HepG2 (cell line): ENCODE measurements around the gene FAM53B. TPM values are rescaled to one million over a fixed set of nuclear protein-coding genes. Genes with fewer than 3 reads are reported as not detected.
A peak's percentile ranks its signal among the peaks of the same experiment; 100 is the strongest.

Experiments
- CBX1 ChIP-seq: IDR thresholded peaks from one replicate; pipeline ENCODE4 v1.6.1; 2016; ENCODE audit warnings: antibody characterized with exemption, low read depth
- FOXA1 ChIP-seq, 2 experiments: fragments of 450-650 bp in 1 of 2; sonication (generic) in 1 of 2; formaldehyde crosslinking in 1 of 2; IDR thresholded peaks; 2 replicates each; pipeline versions ENCODE4 v1.4.0 to v1.6.1; 2016 to 2020; ENCODE audit warnings: missing genetic modification reagents in 1 of 2
- KLF12 ChIP-seq: sonication (generic); formaldehyde crosslinking; IDR thresholded peaks from 2 replicates; pipeline ENCODE4 v1.4.0; 2020; ENCODE audit warnings: missing genetic modification reagents, borderline replicate concordance
- KLF15 ChIP-seq: sonication (generic); formaldehyde crosslinking; IDR thresholded peaks from 2 replicates; pipeline ENCODE4 v1.8.1; 2023; ENCODE audit warnings: borderline replicate concordance, mild to moderate bottlenecking, inconsistent platforms, missing genetic modification reagents, mixed read lengths
- MAFF ChIP-seq: IDR thresholded peaks from 2 replicates; pipeline ENCODE4 v1.6.1; 2011; ENCODE audit warnings: low read depth, low read length, improper control_type of control experiment
- MED1 ChIP-seq: sonication (generic); formaldehyde crosslinking; IDR thresholded peaks from 2 replicates; pipeline ENCODE4 v1.4.0; 2020; ENCODE audit warnings: missing genetic modification reagents
- ONECUT2 ChIP-seq: sonication (generic); formaldehyde crosslinking; IDR thresholded peaks from 2 replicates; pipeline ENCODE4 v1.4.0; 2020; ENCODE audit warnings: missing genetic modification reagents
- PAWR ChIP-seq: sonication (generic); formaldehyde crosslinking; IDR thresholded peaks from 2 replicates; pipeline ENCODE4 v1.4.0; 2020; ENCODE audit warnings: missing genetic modification reagents, mild to moderate bottlenecking, borderline replicate concordance
- SP4 ChIP-seq: sonication (generic); formaldehyde crosslinking; IDR thresholded peaks from 2 replicates; pipeline ENCODE4 v1.8.1; 2023; ENCODE audit warnings: mild to moderate bottlenecking, missing genetic modification reagents
- THYN1 ChIP-seq: sonication (generic); formaldehyde crosslinking; IDR thresholded peaks from 2 replicates; pipeline ENCODE4 v1.8.1; 2023; ENCODE audit warnings: low read depth, mild to moderate bottlenecking, moderate library complexity, missing genetic modification reagents, borderline replicate concordance
- XRCC5 ChIP-seq: fragments of 200-400 bp; formaldehyde crosslinking; optimal IDR thresholded peaks from 2 replicates; pipeline ENCODE3; 2017; ENCODE audit warnings: mild to moderate bottlenecking, low read length
- YEATS2 ChIP-seq: sonication (generic); formaldehyde crosslinking; IDR thresholded peaks from 2 replicates; pipeline ENCODE4 v1.4.0; 2020; ENCODE audit warnings: missing genetic modification reagents, borderline replicate concordance
- ZNF329 ChIP-seq: sonication (generic); formaldehyde crosslinking; IDR thresholded peaks from 2 replicates; pipeline ENCODE4 v1.9.0; 2021; ENCODE audit warnings: low read depth, mild to moderate bottlenecking, missing genetic modification reagents
- ZNF549 ChIP-seq: sonication (generic); formaldehyde crosslinking; IDR thresholded peaks from 2 replicates; pipeline ENCODE4 v1.5.0; 2020; ENCODE audit warnings: missing genetic modification reagents
- ZNF709 ChIP-seq: sonication (generic); formaldehyde crosslinking; IDR thresholded peaks from 2 replicates; pipeline ENCODE4 v1.5.0; 2020; ENCODE audit warnings: mild to moderate bottlenecking, missing genetic modification reagents
- polyA plus RNA-seq, 8 experiments: library from polyadenylated mRNA; depleted of rRNA in 3 of 8; stranded (reverse) in 7 of 8; unstranded in 1 of 8; fragments of >200 nt; fragmentation: Illumina TruSeq in 4 of 8; extraction: Trizol in 4 of 8; gene quantifications; 2 replicates each; pipeline versions ENCODE4 v1.2.1 to v1.2.3, GENCODE V29; 2011 to 2016; ENCODE audit warnings: low read depth in 4 of 8, missing spikeins in 1 of 8, mixed read lengths in 1 of 8; ENCODE audit not compliant: insufficient read depth in 1 of 8
- total RNA-seq, 5 experiments: library from RNA; depleted of rRNA; stranded (reverse); fragments of >200 nt; fragmentation: Illumina TruSeq; extraction: Trizol; gene quantifications; 2 replicates each; pipeline ENCODE4 v1.2.3, GENCODE V29; 2016; ENCODE audit warnings: low read depth in 1 of 5
- TF ChIP-seq, protein P1 (sequence below): sonication (generic); formaldehyde crosslinking; IDR thresholded peaks from 2 replicates; pipeline ENCODE4 v1.5.0; 2020; ENCODE audit warnings: mild to moderate bottlenecking, missing genetic modification reagents, borderline replicate concordance
- TF ChIP-seq, protein P2 (sequence below): sonication (generic); formaldehyde crosslinking; IDR thresholded peaks from 2 replicates; pipeline ENCODE4 v1.5.0; 2020; ENCODE audit warnings: mild to moderate bottlenecking, low read depth, missing genetic modification reagents, borderline replicate concordance
- TF ChIP-seq, protein P3 (sequence below): sonication (generic); formaldehyde crosslinking; conservative IDR thresholded peaks from 2 replicates; pipeline ENCODE4 v1.5.0; 2020; ENCODE audit warnings: missing genetic modification reagents
- TF ChIP-seq, protein P4 (sequence below): sonication (generic); formaldehyde crosslinking; IDR thresholded peaks from 2 replicates; pipeline ENCODE4 v1.8.0; 2022; ENCODE audit warnings: mild to moderate bottlenecking, missing genetic modification reagents; ENCODE audit not compliant: insufficient replicate concordance

FAM53B gene
- total and polyA plus RNA-seq, 2 of the 13 experiments (the other 11 are each of a cell fraction or from before 2014, with no cell fraction given): 6.4 to 19.3 TPM

DNA sequence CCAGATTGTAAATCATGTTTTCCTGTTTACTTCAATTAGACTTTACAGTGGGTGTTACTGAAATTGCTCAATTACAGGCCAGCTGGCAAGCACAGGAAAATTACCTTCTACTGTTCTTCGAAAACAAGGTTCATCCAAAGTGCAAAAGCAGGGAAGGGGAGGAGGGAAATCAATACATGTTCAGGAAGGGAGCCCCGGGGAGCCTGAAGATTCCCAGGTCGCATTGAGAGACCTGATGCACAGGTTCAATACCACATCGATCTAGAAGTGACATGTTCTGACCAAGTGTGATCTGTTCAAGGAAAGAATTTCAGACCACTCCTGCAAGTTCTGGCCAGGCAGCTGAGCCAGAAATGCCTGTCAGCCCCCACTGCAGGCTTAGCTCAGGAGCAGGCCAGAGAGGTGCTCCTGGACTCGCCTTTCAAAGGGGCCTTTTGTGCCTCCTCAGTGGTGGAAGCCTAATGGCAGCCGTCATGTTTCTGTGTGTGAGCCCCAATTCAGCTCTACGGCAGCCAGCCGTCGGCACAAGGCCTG is 35.9 kb downstream of the FAM53B start (continued):
- TF ChIP-seq, protein P1, sequence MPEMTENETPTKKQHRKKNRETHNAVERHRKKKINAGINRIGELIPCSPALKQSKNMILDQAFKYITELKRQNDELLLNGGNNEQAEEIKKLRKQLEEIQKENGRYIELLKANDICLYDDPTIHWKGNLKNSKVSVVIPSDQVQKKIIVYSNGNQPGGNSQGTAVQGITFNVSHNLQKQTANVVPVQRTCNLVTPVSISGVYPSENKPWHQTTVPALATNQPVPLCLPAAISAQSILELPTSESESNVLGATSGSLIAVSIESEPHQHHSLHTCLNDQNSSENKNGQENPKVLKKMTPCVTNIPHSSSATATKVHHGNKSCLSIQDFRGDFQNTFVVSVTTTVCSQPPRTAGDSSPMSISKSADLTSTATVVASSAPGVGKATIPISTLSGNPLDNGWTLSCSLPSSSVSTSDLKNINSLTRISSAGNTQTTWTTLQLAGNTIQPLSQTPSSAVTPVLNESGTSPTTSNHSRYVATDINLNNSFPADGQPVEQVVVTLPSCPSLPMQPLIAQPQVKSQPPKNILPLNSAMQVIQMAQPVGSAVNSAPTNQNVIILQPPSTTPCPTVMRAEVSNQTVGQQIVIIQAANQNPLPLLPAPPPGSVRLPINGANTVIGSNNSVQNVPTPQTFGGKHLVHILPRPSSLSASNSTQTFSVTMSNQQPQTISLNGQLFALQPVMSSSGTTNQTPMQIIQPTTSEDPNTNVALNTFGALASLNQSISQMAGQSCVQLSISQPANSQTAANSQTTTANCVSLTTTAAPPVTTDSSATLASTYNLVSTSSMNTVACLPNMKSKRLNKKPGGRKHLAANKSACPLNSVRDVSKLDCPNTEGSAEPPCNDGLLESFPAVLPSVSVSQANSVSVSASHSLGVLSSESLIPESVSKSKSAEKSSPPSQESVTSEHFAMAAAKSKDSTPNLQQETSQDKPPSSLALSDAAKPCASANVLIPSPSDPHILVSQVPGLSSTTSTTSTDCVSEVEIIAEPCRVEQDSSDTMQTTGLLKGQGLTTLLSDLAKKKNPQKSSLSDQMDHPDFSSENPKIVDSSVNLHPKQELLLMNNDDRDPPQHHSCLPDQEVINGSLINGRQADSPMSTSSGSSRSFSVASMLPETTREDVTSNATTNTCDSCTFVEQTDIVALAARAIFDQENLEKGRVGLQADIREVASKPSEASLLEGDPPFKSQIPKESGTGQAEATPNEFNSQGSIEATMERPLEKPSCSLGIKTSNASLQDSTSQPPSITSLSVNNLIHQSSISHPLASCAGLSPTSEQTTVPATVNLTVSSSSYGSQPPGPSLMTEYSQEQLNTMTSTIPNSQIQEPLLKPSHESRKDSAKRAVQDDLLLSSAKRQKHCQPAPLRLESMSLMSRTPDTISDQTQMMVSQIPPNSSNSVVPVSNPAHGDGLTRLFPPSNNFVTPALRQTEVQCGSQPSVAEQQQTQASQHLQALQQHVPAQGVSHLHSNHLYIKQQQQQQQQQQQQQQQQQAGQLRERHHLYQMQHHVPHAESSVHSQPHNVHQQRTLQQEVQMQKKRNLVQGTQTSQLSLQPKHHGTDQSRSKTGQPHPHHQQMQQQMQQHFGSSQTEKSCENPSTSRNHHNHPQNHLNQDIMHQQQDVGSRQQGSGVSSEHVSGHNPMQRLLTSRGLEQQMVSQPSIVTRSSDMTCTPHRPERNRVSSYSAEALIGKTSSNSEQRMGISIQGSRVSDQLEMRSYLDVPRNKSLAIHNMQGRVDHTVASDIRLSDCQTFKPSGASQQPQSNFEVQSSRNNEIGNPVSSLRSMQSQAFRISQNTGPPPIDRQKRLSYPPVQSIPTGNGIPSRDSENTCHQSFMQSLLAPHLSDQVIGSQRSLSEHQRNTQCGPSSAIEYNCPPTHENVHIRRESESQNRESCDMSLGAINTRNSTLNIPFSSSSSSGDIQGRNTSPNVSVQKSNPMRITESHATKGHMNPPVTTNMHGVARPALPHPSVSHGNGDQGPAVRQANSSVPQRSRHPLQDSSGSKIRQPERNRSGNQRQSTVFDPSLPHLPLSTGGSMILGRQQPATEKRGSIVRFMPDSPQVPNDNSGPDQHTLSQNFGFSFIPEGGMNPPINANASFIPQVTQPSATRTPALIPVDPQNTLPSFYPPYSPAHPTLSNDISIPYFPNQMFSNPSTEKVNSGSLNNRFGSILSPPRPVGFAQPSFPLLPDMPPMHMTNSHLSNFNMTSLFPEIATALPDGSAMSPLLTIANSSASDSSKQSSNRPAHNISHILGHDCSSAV (CRISPR knock-in tag): no peak
- TF ChIP-seq, protein P2, sequence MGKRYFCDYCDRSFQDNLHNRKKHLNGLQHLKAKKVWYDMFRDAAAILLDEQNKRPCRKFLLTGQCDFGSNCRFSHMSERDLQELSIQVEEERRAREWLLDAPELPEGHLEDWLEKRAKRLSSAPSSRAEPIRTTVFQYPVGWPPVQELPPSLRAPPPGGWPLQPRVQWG (CRISPR knock-in tag): 0 out of 2 replicates have a peak, but pooled peaks have one; percentile 57
- TF ChIP-seq THYN1 (CRISPR knock-in tag) (no peak), YEATS2 (no peak), ZNF709 (CRISPR knock-in tag) (no peak), PAWR (CRISPR knock-in tag) (no peak), MED1 (peak; percentile 63), KLF15 (CRISPR knock-in tag) (no peak), FOXA1 (IDR thresholded peaks at IDR 0.05) (no peak), FOXA1 (CRISPR knock-in tag; IDR thresholded peaks at IDR 0.05) (no peak), MAFF (no peak), XRCC5 (no peak), ZNF329 (CRISPR knock-in tag) (no peak), ZNF549 (no peak), SP4 (CRISPR knock-in tag) (0 out of 2 replicates have a peak, but pooled peaks have one; percentile 18), ONECUT2 (CRISPR knock-in tag) (peak; percentile 98), KLF12 (CRISPR knock-in tag) (no peak), CBX1 (no peak)
- TF ChIP-seq, protein P3, sequence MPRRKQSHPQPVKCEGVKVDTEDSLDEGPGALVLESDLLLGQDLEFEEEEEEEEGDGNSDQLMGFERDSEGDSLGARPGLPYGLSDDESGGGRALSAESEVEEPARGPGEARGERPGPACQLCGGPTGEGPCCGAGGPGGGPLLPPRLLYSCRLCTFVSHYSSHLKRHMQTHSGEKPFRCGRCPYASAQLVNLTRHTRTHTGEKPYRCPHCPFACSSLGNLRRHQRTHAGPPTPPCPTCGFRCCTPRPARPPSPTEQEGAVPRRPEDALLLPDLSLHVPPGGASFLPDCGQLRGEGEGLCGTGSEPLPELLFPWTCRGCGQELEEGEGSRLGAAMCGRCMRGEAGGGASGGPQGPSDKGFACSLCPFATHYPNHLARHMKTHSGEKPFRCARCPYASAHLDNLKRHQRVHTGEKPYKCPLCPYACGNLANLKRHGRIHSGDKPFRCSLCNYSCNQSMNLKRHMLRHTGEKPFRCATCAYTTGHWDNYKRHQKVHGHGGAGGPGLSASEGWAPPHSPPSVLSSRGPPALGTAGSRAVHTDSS (CRISPR knock-in tag): no peak
- TF ChIP-seq, protein P4, sequence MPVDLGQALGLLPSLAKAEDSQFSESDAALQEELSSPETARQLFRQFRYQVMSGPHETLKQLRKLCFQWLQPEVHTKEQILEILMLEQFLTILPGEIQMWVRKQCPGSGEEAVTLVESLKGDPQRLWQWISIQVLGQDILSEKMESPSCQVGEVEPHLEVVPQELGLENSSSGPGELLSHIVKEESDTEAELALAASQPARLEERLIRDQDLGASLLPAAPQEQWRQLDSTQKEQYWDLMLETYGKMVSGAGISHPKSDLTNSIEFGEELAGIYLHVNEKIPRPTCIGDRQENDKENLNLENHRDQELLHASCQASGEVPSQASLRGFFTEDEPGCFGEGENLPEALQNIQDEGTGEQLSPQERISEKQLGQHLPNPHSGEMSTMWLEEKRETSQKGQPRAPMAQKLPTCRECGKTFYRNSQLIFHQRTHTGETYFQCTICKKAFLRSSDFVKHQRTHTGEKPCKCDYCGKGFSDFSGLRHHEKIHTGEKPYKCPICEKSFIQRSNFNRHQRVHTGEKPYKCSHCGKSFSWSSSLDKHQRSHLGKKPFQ (CRISPR knock-in tag): no peak
